Stimulated activated CD8-positive, alpha-beta memory T cell treated with anti-CD3 and anti-CD28 coated beads, Interleukin-2, amount 100 ng/mL, for 1 hour (primary cell): ENCODE results near the gene RAB3A.

Source experiments
- DNase-seq, 2 donors: peaks; one replicate each; pipeline ENCODE4 v3.0.0-alpha.2; 2020; ENCODE audit warnings: low read depth in 2 of 2

Gene RAB3A

DNA sequence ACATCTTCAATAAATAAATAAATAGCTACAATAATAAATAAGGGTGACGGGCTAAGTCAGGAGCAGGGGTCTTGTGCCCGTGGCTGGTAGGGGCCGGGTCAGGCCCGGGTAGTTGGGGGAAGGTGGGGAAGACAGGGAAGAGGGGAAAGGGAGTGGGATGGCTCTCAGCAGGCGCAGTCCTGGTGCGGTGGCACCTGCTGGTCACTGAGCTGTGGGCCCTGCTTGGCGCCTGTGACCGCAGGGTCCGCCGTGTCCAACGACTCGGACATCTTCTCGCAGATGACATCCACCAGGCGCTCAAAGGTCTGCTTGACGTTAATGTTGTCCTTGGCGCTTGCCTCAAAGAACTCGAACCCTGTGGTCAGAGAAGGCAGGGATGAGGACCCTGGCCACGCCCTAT, 6.5 kb downstream of the RAB3A start:
- no peak for DNase-seq

DNA sequence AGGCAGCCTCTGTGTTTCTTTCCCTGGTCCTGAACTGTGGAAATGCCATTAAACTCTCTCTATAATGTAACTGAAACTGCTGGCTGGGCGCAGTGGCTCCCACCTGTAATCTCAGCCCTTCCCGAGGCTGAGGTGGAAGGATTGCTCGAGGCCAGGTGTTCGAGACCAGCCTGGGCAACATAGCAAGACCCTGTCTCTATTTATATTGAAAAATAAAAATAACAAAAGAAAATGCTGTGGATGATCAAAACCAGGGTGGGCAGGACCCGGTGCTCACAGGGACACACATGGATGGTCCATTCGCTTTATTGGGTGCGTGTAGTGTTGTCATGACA, 7.4 kb downstream of the RAB3A start:
- no peak for DNase-seq

DNA sequence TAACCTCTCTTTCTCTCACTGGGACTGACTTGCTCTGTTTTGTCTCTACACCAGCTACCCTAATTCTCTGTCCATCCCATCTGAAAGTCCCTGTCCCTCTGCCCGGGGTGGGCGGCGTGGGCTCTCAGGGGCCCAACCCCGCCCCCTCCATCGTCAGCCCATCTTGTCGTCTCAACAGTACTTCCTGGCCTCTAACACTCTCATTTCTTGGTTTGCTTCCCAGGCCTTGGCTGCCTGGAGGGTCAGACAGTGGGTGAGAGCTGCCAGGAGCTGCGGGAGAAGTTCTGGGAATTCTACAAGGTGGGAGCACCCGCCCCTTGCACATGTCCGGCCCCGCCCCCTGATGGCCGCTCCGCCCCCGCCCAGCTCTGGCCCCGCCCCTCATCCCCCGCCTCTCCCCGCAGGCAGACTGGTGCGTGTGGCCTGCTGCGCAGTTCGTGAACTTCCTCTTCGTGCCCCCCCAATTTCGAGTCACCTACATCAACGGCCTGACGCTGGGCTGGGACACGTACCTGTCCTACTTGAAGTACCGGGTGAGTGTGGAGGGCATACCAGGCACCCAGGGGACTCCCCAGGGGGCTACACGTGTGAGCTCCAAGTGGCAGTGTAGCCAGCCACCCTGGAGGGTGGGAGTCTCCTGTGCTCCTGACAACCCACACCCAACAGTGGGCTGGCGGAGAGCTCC, 9.1 kb downstream of the RAB3A start:
- no peak for DNase-seq

GRCh38 chr19:18194181-18194530, 9.7 kb downstream of the RAB3A start:
- DNase-seq, result no peak

DNA sequence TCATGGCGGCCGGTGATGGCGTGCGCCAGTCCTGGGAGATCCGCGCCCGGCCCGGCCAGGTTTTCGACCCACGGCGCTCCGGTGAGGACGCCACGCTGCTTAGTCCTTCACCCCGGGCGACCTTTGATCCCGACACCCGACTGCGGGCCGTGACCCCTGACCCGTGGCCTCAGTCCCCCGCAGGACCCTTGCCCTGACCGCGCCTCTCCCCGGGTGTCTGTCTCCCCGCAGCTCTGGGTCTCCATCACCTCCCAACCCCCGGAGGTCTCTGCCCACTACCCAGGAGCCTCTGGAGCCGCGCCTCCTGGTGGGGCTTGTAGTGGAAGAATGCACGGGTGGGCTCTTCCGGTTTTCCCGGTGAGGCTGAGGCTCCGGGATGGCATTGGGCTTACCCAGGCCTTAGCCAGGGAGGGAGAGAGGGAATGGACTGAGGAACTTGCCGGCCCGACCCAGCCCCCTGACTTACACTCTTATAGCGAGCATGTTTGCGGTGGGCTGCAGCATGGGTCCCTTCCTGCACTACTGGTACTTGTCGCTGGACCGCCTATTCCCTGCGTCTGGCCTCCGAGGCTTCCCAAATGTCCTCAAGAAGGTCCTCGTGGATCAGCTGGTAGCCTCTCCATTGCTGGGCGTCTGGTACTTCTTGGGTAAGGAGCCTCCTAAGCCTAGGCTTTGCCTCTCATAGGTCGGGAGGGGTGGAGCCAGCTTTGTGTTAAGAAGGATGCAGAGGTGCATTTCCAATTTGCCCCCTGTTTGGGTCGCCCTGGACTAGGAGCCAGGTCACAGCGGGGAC, 10.3 kb downstream of the RAB3A start:
- no peak for DNase-seq

DNA sequence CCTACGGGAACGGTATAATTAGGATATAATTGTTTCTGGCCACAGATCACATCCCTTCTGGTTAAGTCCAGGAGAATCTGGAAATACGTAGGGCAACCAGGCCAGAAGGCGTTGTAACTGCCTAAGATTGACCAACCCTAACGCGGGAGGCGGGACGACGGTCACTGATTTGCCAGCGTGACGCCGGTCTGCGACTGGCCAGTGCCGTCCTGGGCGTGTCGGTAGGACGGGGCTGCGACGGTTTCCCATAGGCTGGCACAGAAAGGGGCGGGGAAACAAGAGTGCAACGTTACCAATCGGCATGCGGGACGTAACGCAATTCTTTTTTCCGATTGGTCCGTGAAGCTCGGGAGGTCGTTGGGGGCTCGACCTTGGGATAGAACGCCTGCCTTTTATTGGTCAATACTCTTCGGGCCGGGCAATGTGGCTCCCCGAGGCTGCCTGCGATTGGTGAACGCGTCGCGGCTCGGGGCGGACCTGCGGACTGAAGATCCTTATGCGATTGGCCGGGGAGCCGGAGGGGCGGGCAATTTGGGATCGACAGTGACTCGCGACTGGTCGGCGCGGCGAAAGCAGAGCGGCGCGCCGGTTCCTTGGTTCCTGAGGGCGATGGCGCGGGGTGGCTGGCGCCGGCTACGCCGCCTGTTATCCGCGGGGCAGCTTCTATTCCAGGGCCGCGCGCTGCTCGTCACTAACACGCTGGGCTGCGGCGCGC, 11.0 kb downstream of the RAB3A start, which contains the start of gene MPV17L2:
Gene MPV17L2, plus strand, starts transcription at position 546 of the 715 bp plus-strand sequence. Its CDS starts 64 bp downstream, at position 610.
- DNase-seq, result peak; percentile 94 to 96

DNA sequence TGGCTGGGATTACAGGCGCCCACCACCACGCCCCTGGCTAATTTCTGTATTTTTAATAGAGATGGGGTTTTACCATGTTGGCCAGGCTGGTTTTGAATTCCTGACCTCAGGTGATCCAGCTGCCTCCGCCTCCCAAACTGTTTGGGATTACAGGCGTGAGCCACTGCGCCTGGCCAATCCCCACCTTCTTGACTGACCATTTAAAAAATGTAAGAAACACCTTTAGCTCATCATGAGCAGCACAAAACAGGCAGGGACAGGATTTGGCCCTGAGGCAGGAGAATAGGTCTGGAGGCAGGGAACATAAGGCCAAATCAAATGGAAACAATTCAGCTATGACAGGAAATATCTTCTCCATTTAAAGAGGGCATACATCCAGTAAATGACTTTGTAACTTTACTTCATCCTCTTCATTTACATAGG, 12.2 kb downstream of the RAB3A start:
- DNase-seq, result no peak

DNA sequence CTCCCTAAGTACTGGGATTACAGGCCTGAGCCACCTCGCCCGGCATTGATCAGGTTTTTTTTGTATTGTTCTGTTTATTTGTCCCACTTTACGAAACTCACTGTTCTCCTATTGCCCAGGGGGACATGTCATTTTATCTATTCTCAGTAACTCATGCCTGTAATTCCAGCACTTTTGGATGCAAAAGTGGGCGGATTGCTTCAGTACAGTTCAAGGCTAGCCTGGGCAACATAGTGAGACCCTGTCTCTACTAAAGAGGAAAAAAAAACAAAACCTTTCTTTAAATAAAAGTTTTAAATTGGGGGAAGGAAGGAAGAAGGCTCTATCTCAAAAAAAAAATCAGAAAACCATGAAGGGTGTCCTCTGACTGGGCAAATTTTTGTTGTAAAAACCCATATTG, 13.6 kb downstream of the RAB3A start:
- no peak for DNase-seq

GRCh38 chr19:18185538-18185937, 18.3 kb downstream of the RAB3A start:
- no peak for DNase-seq

- DNase-seq, result no peak
Measured at GRCh38 chr19:18183529-18183928, 20.3 kb downstream of the RAB3A start.

- DNase-seq, result no peak
Measured at GRCh38 chr19:18179957-18180356, 23.9 kb downstream of the RAB3A start.

DNA sequence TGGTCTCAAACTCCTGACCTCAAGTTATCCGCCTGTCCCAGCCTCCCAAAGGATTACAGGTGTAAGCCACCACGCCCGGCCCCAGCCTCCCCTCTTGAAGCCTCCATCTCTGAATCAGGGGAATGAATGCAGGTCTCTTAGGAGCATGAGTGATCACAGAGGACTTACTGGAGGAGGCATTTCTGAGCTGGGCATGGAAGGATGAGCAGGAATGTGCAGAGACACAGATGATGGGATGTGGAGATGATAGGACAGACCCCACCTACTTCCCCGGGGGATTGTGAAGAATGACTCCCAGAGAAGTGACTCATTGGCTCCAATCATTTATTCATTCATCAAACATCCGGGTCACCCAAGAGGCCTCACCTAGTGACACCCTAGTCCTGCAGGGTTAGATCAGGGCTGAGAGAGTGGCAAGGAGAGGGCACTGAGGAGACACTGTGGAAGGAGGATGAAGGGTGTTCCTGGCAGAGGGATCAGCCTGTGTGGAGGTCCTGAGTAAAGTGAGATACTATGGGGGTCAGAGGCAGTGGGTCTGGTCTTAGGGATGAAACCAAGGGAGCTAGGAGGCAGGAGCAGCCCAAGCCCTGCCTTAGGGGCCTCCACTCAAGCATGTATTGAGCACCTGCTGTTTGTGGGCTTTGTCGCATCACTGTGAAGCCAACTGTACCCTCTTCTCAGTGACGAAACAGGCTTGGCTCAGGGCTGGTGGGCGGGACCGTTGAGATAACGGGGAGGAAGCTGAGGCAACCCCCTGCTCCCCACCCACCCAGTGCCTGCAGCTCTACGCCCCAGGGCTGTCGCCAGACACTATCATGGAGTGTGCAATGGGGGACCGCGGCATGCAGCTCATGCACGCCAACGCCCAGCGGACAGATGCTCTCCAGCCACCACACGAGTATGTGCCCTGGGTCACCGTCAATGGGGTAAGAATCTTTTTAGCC, 27.2 kb downstream of the RAB3A start:
- no peak for DNase-seq

DNA sequence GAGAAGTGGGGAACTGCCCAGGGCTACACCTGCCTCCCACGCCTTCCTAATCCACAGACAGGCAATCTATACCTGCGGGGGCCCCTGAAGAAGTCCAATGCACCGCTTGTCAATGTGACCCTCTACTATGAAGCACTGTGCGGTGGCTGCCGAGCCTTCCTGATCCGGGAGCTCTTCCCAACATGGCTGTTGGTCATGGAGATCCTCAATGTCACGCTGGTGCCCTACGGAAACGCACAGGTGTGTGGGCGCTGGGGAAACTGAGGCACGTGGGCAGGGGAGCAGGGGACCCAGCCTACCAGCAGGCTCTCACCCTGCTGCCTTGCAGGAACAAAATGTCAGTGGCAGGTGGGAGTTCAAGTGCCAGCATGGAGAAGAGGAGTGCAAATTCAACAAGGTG, 28.9 kb downstream of the RAB3A start:
- no peak for DNase-seq

- no peak for DNase-seq
Measured at GRCh38 chr19:18173572-18174288, 30.1 kb downstream of the RAB3A start, which contains the start of gene IFI30. Gene IFI30 (plus strand): TSS chr19:18173813. CDS start chr19:18173842, 29 bp downstream.

DNA sequence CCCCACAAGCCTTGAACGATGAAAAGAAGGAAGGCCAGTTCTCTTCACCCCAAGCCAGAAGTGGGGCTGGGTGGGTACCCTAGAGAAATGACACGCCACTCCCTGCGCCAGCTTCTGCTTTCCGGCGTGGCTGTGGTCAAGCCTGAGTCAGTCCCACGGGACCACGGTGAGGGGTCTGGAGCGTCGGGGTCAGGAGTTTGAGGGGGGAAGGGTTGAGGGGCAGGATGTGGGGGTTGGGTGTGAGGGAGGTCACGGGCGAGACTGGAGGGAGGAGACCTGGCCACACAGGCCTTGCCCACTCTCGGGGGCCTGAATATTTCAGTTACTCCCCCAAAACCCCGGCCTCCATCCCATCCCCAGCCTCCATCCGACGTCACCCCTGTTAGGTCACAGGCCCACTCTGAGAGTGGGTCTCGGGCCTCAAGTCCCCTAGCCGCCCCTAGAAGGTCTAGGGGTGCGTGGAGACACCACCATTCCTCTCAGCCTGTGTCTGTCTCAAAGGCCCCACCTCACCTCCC, 30.7 kb downstream of the RAB3A start:
- DNase-seq, result no peak

DNA sequence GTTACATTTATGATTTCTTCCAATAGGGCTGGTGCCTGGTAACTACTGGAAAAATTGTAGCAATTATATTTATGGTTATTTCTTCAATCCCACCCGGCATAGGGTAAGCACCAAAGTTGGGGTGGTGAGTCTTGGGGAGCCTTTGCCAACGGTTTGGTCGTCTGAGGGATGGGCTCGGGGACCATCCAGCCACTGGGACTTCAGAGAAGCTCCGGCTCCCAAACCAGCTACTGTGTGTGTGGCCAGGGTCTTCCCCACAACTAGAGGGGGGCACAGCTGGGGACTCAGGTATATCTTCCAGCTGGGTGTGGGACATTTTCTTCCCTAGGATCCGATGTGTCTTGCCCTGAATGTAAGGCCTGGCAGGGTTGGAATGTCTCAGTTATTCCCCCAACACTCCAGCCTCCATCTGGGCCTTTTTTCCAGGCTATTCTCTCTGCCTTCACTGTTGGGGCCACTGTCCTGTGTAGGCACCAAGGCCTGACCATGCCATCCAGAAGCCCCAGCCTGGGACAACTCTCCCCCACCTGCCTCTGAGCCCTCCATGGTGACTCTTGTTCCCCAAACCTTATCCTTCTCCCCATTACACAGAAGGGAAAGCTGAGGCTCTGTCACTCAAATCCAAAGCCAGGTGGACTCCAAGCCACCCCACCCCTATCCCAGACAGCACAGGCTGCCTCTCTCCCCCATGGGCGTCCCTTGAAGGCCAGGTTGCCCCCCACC, 31.4 kb downstream of the RAB3A start:
- no peak for DNase-seq

DNA sequence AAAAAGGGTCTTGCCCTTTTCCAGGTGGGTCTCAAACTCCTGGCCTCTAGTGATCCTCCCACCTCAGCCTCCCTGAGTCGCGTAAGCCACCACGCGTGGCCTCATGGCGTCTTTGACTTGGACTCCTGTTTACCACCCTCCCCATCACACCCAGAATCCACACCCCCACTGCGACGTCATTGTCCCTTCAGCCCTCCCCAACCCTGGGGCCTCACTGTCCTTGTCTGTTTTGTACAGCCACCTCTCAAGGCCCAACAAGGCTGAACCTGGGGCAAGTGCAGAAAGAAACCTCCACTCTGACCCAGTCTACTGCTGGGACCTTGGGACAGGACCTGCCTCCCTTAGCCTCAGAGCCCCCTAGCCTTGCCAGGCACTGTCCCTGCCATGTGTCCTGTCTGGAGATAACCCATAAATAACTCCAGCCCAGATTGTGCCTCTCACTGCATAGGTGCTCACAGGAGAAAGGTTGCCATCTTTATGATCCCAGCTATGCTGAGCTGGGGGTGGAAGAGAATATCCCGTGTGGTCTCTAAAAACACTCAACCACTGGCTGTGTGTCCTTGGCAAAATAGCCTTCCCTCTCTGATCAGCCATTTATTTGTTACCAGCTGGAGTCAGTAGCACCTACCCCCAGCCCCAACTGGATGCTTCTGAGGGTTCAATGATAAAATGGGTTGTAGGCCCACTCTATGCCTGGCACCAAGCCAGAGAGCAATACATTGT, 32.1 kb downstream of the RAB3A start:
- DNase-seq, result no peak

DNA sequence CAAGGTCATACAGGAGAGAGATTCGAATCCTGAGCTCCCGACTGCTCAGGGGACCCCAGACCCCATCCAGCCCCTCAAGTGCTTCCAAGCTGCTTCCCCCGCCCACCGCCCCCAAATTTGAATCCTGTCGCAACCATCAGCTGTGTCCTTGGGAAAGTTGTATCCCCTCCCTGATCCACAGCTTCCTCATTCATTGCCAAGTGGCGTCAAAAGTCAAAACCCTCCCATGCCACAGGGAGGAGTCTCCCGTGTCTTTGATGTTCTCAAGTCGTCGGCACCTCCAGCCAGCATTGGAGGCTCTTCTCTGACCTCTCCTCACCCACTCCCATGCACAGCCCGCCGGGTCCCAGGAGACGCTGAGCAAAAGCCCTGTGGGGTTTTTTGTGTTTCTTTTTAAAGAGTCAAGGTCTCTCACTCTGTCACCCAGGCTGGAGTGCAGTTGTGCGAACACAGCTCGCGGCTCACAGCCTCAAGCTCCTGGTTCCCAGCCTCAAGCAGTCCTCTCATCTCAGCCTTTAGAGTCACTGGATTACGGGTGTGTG, 33.1 kb downstream of the RAB3A start:
- DNase-seq, result no peak
